GM18951 (cell line): Measurements from ENCODE around the gene ELF5.

Source experiments
- POLR2A ChIP-seq: IDR thresholded peaks from 4 replicates; pipeline ENCODE4 v1.6.1; 2011; ENCODE audit warnings: mild to moderate bottlenecking; ENCODE audit not compliant: insufficient read length, insufficient read depth; ENCODE audit errors: extremely low read depth
- in situ Hi-C: fragments of 300-500 bp; cut with MboI; formaldehyde crosslinking; loops from one replicate; pipeline ENCODE4 v1.12.0; 2022; ENCODE audit warnings: low sequenced_read_pairs, mixed read lengths, inconsistent platforms; ENCODE audit not compliant: unreplicated experiment

The ELF5 gene

DNA sequence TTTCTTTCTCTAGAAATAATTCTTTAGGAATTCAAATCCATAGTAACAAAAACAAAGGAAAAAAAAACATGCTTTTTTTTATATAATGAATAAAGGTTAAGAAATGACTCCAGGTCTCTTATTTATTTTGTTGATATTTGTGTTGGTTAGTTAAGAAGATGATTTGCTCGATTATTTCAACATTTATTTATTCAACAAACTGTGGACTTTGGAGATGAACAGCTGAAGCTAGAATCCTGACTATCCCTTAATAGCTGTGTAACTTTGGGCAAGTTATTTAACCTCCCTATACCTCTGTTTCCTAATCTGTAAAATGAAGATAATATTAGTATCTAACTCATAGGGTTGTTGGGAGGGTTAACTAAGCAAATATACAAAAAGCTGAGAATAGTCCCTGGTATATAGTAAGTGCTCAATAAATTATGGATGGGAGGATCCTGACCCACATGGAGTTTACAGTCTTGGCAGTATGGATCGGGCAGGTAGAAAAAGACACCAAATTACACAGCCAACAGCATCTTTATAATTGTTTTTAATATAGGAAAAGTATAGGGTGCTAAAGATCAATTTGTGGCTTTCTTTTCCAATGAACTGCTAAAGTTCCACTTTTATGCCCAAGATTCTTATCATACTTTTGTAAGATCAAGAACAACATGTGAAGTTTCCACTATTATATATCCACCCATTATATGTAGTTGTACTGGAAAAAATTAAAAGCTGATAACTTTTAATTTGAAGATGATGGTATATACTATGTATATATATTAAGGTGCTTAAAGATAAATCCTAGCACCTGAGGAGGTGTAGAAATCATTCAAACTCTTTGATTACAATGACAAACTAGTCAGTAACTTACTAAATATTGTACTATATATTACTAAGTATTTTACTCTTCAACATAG, 76.1 kb downstream of the ELF5 start:
- TF ChIP-seq POLR2A: no peak
- in situ Hi-C loops: no loop called here

DNA sequence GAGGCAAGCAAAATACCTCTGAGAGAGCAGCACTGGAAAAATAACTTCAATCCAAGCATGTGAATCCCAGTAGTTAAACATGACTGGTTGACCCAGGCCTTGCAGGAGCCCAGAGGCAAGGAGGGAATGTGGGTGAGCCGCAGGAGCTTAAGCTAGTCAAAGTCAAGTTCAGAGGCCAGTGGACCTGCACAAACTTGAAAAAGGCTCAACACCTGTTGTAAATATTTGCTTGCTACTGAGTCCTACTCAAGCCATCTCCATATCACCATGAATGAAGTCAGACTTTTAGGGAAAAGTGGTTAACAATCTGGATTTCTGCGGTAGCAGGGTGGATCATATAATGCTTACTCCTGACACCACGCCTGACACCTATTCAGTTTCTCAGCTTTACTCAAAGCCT, 79.7 kb downstream of the ELF5 start:
- in situ Hi-C loops: no loop called here

DNA sequence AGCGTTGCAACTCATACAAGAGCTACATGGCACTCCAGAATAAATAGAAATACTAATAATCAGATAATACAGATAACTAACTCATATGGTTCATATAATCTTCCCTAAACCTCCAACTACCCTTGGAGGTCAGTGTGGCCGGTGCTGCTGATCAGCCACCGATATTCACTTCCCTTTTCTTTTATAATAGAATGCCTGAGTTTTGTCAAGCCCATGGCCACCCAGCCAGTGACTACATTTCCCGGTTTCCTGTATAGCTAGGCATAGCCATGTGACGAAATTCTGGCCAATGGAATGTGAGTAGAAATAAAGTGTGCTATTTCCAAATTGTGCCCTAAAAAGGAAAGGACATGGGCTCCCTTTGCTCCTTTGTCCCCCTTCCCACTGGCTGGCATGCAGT, 80.8 kb downstream of the ELF5 start:
- in situ Hi-C loops: no loop called here
- TF ChIP-seq POLR2A: no peak

More for the DNA sequence above, 79.7 kb downstream of the ELF5 start:
- no peak for TF ChIP-seq POLR2A

DNA sequence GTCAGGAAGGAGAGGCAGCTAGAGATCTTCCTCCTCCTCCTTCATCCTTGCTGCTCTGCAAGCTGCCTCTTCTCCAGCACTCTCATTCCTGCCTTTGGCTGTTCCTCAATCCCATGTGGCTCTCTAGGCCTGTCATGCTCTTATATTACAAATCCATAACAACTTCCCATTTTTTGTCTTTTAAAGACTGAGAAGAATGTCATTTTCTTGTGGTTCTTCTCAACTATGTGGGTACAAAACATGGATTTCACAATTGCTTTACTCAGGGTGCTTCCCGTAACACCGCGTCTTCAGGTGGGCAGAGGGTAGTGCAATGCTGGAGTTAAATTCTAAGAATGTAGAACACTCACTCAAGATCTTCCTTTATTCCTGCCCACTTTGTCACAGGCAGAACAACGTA, 81.6 kb downstream of the ELF5 start:
- TF ChIP-seq POLR2A: no peak
- in situ Hi-C loops: no loop called here
